Vagina (tissue), 2 donors: ENCODE data around the gene TRIM15. TPM values are rescaled to one million over a fixed set of nuclear protein-coding genes. Genes with fewer than 3 reads are reported as not detected.

ENCODE experiments used
- DNase-seq, 2 donors: peaks; one replicate each; pipeline ENCODE4 v3.0.0-alpha.2; 2017; ENCODE audit errors: extremely low spot score in 2 of 2
- H3K27ac ChIP-seq: fragments of 200-600 bp; sonication (generic); one replicate; pipeline ENCODE4 v1.5.1; 2019
- H3K27me3 ChIP-seq: fragments of 200-600 bp; sonication (generic); one replicate; pipeline ENCODE4 v1.5.1; 2019
- H3K36me3 ChIP-seq, 2 donors: fragments of 200-600 bp; sonication (generic); one replicate each; pipeline ENCODE4 v1.5.1; 2017 to 2019
- H3K4me1 ChIP-seq: fragments of 200-600 bp; sonication (generic); one replicate; pipeline ENCODE4 v1.5.1; 2019
- H3K4me3 ChIP-seq, 2 donors: fragments of 200-600 bp; sonication (generic); 1 replicate in 1 of 2; 2 replicates in 1 of 2; pipeline ENCODE4 v1.5.1; 2016 to 2019
- H3K9me3 ChIP-seq: fragments of 200-600 bp; sonication (generic); one replicate; pipeline ENCODE4 v1.5.1; 2019
- CTCF ChIP-seq, 3 experiments: fragments of 450-650 bp in 2 of 3; fragments of 200-600 bp in 1 of 3; sonication (generic) in 1 of 3; IDR thresholded peaks; one replicate each; pipeline ENCODE4 v1.5.1; 2017 to 2019; ENCODE audit warnings: antibody characterized with exemption in 3 of 3, mild to moderate bottlenecking in 2 of 3, moderate library complexity in 2 of 3
- POLR2A ChIP-seq, 2 donors: fragments of 450-650 bp; IDR thresholded peaks; one replicate each; pipeline ENCODE4 v1.6.1; 2017; ENCODE audit warnings: antibody characterized with exemption in 2 of 2, mild to moderate bottlenecking in 2 of 2, moderate library complexity in 2 of 2
- POLR2AphosphoS5 ChIP-seq, 2 donors: sonication (generic); formaldehyde crosslinking; IDR thresholded peaks; one replicate each; pipeline ENCODE4 v1.9.0; 2017; ENCODE audit warnings: antibody characterized with exemption in 2 of 2, mild to moderate bottlenecking in 2 of 2, low read depth in 1 of 2; ENCODE audit not compliant: insufficient read depth in 1 of 2
- intact Hi-C: fragments of 100-400 bp; cut with DNase I; formaldehyde crosslinking; loops from one replicate; pipeline ENCODE4 v1.15.1; 2023
- total RNA-seq: library from RNA; depleted of rRNA; stranded (reverse); fragments of >200 nt; gene quantifications from one replicate; pipeline ENCODE4 v1.2.3, GENCODE V29; 2016

The TRIM15 gene
- total RNA-seq, 1 donor from 2014 or later = not detected

DNA sequence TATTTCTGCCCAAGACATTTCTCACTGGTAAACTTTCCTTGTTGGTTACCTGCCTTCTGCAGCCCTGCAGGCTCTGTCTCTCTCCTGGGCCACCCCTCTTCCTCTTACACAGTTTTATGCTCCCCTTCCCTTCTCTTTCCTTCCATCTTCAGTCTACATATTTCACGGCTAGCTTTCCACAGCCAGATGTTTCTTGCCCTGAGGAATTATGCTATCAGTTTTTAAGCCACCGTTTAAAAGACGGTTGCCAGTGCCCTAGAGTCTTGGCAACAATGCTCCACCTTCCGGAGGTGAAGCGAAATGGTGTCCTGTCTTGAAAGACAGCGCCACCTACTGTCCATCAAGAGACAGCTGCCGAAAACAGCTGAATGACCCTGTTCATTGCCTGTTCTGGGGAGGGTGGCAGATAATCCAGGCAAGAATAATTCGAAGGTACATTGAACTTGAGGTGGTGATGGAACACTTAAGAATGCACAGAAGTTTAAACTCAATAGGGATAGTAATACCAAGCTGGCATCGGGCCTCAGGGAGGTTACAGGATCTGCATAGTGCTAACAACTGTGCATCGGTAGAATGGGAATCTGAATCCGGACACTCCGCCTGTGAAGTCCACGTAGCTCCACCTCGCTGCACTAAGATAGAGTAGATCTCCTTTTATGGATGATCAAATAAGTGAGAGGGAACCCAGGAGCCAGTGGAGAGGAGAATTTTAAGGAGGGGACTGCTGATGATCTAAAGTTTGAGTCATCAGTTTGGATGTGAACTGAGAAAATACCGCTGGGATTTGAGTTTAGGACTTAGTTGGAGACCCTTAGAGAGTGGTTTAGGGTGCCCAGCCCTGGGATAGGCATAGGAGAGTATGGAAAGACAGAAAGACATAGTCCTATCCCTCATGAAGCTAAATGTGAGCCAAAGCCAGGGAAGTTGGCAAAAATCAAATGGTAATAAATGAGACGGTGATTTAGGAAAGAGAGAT, 32.2 kb upstream of the TRIM15 start:
- no peak overlapping the region for H3K27ac ChIP-seq
- TF ChIP-seq CTCF (IDR thresholded peaks at IDR 0.05) (peak; percentile 77 to 90 (median 82)), POLR2A (IDR thresholded peaks at IDR 0.05) (no peak), POLR2AphosphoS5 (IDR thresholded peaks at IDR 0.05; ENCODE audit: insufficient read depth in 1 of 2, low read depth in 1 of 2) (peak in 1 of 2 donors; percentile 74)
- H3K27me3 ChIP-seq = peaks cover 5% of the 10 kb centered on the region

GRCh38 chr6:30131947-30132497, 31.3 kb upstream of the TRIM15 start:
- intact Hi-C loops = no loop called here
- DNase-seq = no peak

More for the DNA sequence above, 32.2 kb upstream of the TRIM15 start:
- Histone ChIP-seq H3K9me3 (no peaks in the 10 kb centered on the region), H3K36me3 (no peaks in the 10 kb centered on the region), H3K4me1 (peaks cover 12% of the 10 kb centered on the region), H3K4me3 (no peak overlapping the region)
- intact Hi-C loops = no loop called here
- no peak for DNase-seq

DNA sequence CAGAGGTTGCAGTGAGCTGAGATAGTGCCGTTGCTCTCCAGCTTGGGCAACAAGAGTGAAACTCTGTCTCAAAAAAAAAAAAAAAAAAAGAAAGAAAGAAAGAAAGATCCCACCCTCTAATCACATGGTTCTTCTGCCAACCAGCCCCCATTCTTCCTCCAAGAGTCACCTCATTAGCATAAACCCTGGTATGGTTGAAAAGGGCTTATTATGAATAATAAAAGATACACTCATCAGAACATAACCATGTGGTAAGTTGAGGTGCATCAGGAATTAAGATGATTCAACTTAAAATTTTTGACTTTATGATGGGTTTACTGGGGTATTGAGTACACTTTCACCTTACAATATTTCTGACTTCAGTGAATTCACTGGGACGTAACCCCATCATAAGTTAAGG, 28.2 kb upstream of the TRIM15 start:
- Histone ChIP-seq H3K27me3 (no peaks in the 10 kb centered on the region), H3K4me3 (no peak overlapping the region), H3K9me3 (no peaks in the 10 kb centered on the region), H3K36me3 (no peaks in the 10 kb centered on the region), H3K4me1 (no peaks in the 10 kb centered on the region), H3K27ac (no peak overlapping the region)
- TF ChIP-seq POLR2AphosphoS5 (IDR thresholded peaks at IDR 0.05; ENCODE audit: insufficient read depth in 1 of 2, low read depth in 1 of 2) = no peak
- intact Hi-C loops = no loop called here
- DNase-seq = no peak

More at GRCh38 chr6:30131947-30132497, 31.3 kb upstream of the TRIM15 start:
- TF ChIP-seq POLR2AphosphoS5 (IDR thresholded peaks at IDR 0.05; ENCODE audit: insufficient read depth in 1 of 2, low read depth in 1 of 2) (no peak), CTCF (IDR thresholded peaks at IDR 0.05) (no peak), POLR2A (IDR thresholded peaks at IDR 0.05) (no peak)
- H3K36me3 ChIP-seq = no peaks in the 10 kb centered on the region
- no peaks in the 10 kb centered on the region for H3K9me3 ChIP-seq
- H3K27ac ChIP-seq = no peak overlapping the region
- peaks cover 5% of the 10 kb centered on the region for H3K27me3 ChIP-seq
- H3K4me1 ChIP-seq = peaks cover 11% of the 10 kb centered on the region
- no peak overlapping the region for H3K4me3 ChIP-seq

DNA sequence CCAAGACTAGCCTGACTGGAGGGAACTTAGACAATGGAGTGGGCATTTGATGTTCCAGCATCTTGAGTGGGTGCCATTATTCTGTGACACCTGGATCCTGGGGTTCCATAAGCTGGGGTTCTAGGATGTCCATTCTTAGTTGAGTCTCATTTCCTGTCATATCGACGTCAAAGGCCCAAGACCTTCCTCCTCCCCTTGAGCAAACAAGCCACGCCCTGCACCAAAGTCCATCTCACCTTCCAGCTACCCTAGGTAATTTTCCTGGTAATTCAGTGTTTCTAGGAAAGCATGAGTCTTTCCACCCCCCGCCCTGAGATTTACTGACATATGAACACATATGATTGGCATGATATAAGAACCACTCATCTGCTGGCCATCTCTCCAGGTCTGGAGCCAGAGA, 27.6 kb upstream of the TRIM15 start, which contains the start of gene TRIM40:
TRIM40 (plus strand) TSS at position 384 of the 400 bp plus-strand sequence. CDS start 897 bp downstream, outside the sequence.
- intact Hi-C loops = no loop called here
- no peak within 1 kb of the TSS for H3K4me3 ChIP-seq
- H3K27me3 ChIP-seq = no peaks in the 10 kb centered on the region

More for the DNA sequence above, 27.6 kb upstream of the TRIM15 start, which contains the start of gene TRIM40:
- DNase-seq = no peak
- Histone ChIP-seq H3K9me3 (no peaks in the 10 kb centered on the region), H3K27ac (no peak within 1 kb of the TSS), H3K4me1 (no peaks in the 10 kb centered on the region), H3K36me3 (no peaks in the 10 kb centered on the region)
- TF ChIP-seq POLR2A (IDR thresholded peaks at IDR 0.05) (no peak), POLR2AphosphoS5 (IDR thresholded peaks at IDR 0.05; ENCODE audit: insufficient read depth in 1 of 2, low read depth in 1 of 2) (no peak), CTCF (IDR thresholded peaks at IDR 0.05) (no peak)
